ENCODE measurements around the gene SPATA32. TPM values are rescaled to one million over a fixed set of nuclear protein-coding genes. Genes with fewer than 3 reads are reported as not detected.

SPATA32 gene
- total RNA-seq, 1 experiment from 2014 or later, result not detected

GRCh38 chr17:45229681-45230409 is 32.0 kb downstream of the SPATA32 start:
- DNase-seq (ENCODE audit: low read depth), result no peak

DNA sequence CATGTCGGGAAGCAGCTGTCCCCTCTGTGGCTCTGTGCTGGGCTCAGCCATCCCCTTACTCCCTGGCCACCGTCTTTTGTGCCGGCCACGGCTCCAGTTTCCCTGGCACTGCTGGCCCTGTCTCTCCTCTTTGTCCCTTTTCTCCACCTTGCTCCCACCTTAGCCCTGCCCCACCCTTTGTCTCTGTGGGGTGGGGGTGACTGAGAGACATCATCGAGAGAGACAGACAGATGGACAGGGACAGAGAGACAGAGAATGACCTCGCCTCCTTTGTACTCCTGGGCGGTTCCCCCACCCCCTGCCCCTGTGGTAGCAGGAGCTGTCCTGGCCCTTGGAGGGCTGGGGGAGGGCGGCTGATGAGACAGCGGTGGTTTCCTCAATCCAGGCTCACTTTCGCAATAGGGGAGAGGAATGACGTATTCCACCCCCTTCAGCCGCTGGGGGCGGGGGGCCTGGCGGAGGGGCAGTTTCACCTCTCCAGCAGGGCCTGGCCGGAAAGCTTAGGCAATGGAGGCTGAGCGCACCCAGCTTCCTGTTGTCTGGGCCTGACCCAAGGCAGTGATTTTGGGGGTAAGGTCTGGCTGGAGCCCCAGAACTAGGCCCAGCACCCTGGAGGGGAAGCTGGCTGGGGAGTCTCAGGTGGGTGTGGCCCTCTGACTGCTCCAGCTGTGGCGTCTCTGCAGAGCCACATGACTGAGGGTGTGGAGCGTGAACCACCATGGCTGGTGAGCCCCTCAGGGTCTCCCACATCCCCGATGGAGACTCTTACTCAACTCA is 32.9 kb downstream of the SPATA32 start:
- peak; percentile 87 for DNase-seq (ENCODE audit: low read depth)

DNA sequence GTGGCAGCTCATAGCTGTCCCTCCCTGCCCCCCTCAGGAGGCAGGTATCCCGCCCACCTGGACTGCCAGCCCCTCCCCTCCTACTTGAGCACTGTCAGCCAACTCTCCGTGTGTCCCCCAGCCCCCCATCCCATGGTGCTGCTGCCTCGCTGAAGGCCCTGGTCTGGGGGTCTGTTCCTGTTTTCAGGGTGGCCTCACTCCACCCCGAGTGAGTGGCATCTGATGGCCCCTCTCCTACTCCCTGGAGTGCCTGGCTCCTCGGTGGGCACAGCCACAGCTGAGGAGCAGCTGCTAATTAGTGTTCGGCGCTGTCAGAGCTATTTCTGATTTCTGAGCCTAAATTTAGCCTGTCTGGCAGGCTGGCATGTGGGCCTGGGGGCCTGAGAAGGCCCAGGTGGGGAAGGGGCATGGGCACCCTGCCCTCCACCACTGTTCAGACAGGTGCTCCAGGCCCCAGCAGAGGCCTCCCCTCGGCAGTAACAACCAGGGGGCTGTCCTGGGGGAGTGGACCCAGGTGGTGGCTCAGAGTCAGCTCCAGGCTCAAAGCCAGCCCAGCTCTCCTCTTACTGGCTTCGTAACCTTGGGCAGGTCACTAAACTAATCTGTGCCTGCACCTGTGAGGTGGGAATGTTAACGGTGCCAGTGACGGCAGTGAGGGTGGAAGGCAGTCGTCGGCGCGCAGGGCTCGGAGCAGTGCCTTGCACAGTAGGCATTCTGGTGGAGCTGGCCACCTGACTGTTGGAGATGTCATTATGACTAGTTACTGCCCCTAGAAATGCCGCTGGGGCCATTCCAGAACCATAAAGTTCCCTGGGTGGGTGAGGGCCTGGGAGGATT is 33.8 kb downstream of the SPATA32 start:
- DNase-seq (ENCODE audit: low read depth), result peak; percentile 31

DNA sequence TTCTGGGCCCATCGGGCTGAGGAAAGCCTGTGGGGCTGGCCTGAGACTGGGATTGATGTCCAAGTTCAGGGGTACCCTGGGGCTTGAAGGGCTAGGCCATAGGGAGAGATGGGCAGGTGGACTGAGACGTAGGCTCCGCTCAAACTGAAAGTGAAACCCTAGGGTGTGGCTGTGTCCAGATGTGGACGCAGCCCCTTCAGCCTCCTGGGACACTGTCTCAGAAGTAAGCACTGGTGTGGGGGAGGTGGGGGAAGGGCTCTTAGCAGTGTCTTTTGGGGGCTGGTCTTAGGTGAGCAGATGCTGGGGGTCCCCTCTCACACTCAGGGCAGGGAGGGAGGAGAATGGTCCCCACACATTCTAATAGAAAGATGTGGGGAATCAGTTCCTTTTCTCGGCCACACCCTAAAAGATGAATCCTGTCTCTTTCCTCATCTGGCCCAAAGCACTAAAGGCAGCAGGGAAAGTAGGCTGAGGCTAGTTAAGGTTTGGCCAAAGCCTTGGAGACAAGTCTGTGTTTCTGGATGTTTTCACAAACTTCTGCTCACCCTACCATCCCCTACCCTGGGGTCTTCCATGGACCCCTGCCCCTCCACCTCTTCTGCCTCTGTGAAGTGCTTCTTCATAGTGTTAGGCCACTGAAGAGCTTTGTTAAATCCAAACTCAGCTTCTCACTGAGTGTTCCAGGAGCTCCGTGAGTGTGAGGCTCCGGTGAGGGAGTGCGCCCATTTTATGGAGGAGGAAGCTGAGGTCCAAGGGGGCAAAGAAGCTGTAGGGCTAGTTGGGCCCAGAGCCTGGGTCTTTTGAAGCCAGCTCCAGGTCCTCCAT is 34.6 kb downstream of the SPATA32 start:
- DNase-seq (ENCODE audit: low read depth), result peak; percentile 62

DNA sequence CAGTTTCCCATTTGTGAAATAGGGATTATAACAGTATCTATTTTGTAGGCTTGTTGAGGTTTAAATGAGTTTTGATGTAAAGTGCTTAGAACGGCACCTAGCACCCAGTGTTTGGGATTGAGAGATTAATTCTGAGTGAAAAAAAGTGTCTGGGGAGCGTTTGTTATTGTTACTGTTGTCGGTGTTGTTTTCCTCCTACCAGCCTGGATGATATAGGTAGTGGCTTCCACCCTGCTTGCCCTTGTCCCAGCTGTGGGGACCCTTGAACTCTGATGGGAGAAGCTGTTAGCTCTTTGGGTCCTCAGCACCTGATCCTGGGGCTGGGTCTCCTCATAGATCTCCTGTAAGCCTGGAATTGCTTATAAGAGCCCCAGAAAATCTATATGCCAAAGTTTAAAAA is 35.3 kb downstream of the SPATA32 start:
- DNase-seq (ENCODE audit: low read depth), result no peak

DNA sequence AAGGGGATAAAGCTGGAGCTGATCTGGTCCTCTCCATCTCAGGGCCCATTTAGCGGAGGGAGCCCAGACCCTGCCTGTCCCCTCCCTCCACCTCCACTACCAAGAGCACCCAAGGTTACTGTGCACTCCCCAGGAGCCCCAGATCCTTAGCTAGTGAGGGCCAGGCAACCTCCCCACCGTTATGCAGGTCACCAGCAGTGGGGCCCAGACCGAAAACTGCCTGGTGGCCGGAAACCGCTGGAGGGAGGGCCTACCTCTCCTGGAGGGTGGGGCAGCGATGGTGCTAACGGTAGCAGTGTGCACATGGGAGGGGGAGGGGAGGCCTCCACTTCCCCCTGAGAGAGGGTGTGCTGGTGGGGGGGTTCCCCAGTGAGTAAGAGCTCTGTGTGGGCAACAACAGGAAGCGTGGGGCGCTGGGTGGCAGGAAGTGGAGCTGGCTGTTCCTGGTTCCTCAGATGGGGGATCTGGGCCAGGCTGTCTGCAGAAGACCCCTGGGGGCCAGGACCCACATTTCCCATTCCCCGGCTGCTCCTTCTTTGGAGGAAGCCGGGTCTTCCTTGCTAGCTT is 35.8 kb downstream of the SPATA32 start:
- peak; percentile 54 for DNase-seq (ENCODE audit: low read depth)

- DNase-seq (ENCODE audit: low read depth), result peak; percentile 61
Observed at GRCh38 chr17:45225051-45225700, 36.7 kb downstream of the SPATA32 start.

DNA sequence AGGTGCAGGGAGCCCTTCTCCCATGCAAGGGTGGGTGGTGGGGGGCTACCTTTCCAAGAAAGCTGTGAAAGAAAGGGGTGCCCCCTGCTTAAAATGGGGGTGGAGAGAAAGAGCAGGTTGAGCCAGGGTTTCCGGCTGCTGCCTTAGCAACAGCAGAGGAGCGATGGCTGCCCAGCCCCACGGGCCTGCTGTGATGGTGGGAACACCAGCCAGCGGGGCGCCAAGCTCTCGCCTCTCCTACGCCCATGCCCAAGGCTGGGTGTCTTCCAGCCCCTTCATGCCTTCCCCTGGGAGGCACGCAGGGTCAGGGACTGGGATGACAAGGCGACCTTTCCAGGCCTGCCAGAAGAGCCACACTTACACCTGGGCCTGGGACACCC is 37.2 kb downstream of the SPATA32 start:
- DNase-seq (ENCODE audit: low read depth), result no peak

DNA sequence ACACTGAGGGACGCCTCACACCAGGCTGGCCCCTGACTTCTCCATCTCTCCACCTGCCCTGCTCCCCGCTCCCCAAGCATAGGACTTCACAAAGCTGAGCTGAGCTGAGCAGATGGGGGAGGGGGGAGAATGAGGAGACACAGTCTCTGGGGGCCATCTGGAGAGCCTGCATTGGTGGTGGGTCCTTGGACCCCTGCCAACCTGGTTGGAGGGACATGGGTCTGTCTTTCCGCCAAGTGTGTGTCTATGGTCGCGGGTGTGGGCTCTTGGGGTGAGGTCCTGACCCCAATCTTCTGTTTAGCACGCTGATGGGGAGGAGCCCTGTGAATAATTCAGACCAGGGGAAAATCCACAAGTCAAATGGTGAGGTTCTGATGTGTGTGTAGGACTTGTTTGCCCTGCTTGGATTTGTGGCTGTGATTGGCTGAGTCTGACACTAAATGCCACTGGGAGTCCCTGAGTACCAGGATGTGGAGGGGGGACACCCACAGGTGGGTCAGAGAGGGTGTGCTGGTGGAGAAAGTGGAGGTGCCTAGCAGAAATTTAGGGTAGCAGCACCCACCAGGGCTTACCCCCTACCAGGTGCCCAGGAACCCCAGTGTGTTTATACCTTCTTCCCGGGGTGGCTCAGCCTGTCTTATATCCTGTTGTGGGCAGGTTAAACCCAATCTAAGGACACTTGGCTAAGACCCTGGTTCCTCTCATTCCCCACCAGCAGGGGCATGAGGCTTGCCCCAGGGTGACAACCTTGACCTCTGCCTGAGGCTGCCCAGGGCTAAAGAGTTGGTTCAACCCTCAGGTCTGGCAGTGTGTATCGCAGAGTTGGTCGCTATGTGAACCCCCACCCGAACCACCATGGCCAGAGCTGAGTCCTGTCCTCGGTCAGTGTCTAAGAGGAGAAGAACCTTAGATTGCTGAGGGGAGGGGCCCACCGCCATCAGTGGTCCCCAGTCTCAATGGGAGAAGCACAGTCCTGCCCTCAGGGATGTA is 38.1 kb downstream of the SPATA32 start:
- DNase-seq (ENCODE audit: low read depth), result no peak

- no peak for DNase-seq (ENCODE audit: low read depth)
Observed at GRCh38 chr17:45222996-45223538, 38.8 kb downstream of the SPATA32 start.

GRCh38 chr17:45222289-45222995 is 39.5 kb downstream of the SPATA32 start:
- DNase-seq (ENCODE audit: low read depth), result no peak

GRCh38 chr17:45222014-45222288 is 39.9 kb downstream of the SPATA32 start:
- DNase-seq (ENCODE audit: low read depth), result no peak

- peak; percentile 36 for DNase-seq (ENCODE audit: low read depth)
Observed at GRCh38 chr17:45221081-45222013, 40.5 kb downstream of the SPATA32 start, which contains the start of gene FMNL1. FMNL1 (plus strand) TSS chr17:45221885; CDS start chr17:45222125, 240 bp downstream.

GRCh38 chr17:45220079-45220478 is 41.8 kb downstream of the SPATA32 start:
- DNase-seq (ENCODE audit: low read depth), result no peak

DNA sequence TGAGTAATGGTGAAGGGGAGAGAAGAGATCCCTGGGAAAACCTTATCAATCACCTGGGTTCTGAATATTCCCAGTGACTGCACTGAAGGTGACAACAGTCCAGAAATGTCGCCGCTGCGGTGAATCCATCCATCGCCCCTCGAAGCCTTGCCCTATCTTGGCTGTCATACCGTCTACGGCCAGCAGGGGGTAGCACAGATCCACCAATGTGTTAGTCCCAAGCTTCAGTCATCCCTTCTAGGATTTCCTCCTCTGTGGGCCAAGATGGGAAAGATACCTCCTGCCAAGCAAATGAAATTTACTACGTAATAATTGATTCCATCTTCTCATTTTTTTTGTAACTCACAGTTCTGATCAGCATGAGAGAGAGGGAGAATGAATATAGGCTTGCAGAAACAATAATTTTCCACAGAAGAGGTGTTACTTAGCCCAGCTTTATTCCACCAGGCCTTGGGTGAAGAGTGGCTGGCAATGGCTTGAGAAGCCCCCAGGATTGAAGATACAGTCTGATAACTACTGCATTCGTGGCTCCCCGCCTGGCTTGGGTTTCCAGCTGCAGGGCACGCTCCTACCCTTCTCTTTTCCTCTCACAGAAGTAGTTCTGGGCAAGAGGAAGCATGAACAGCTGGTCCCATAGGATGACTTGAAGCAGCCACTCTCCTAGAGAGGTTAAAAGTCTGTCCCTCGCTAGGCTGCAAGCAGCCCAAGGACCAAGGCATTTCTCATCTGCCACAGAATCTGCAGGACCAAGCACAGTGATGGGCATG is 42.8 kb downstream of the SPATA32 start:
- DNase-seq (ENCODE audit: low read depth), result peak; percentile 72
